ENCODE data around the gene MPDZ.

MPDZ gene

DNA sequence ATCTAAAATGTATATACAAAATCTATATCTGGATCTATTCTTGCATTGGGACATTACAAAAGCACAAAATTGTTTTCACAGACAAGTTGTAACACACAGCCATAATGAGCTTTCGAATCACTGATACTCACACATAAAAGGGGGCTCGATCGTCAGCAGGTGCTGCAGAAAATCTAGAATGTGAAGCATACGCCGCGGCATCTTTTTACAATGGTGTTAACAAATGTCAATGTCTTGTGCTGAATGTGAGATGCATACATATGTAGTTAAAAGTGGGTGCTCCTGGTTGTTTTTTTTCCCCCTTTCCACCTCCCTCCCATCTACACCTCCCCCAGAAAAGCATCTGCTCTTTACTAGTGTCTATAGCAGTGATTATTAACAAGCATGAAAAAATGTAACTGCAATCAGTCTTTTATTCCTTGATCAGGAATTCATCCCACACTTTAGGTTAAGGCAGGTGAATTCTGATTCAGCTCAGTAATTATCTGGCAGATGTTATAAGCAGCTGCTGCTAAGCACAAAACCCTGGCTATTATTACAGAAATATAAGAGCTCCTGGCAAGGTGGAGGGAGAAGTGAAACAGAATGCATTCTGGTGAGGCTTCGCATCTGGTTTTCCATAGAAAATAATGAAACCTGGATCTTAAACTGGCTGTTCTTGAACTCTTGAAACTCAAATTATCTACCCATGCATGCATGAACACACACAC, 114.1 kb downstream of the MPDZ start:
- DNase-seq, result no peak
- H3K27me3 ChIP-seq (ENCODE audit: insufficient read depth, low read depth, severe bottlenecking), result no peaks in the 10 kb centered on the region
- TF ChIP-seq, protein P1, sequence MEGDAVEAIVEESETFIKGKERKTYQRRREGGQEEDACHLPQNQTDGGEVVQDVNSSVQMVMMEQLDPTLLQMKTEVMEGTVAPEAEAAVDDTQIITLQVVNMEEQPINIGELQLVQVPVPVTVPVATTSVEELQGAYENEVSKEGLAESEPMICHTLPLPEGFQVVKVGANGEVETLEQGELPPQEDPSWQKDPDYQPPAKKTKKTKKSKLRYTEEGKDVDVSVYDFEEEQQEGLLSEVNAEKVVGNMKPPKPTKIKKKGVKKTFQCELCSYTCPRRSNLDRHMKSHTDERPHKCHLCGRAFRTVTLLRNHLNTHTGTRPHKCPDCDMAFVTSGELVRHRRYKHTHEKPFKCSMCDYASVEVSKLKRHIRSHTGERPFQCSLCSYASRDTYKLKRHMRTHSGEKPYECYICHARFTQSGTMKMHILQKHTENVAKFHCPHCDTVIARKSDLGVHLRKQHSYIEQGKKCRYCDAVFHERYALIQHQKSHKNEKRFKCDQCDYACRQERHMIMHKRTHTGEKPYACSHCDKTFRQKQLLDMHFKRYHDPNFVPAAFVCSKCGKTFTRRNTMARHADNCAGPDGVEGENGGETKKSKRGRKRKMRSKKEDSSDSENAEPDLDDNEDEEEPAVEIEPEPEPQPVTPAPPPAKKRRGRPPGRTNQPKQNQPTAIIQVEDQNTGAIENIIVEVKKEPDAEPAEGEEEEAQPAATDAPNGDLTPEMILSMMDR (IDR thresholded peaks at IDR 0.05; ENCODE audit: low read depth, low read length), result no peak
- H3K36me3 ChIP-seq, result no peaks in the 10 kb centered on the region; the same call in 1 of the 2 replicates
- H3K27ac ChIP-seq, result no peak overlapping the region
- no peak overlapping the region for H3K4me3 ChIP-seq (ENCODE audit: low read depth, low read length)
- H3K9me3 ChIP-seq (ENCODE audit: severe bottlenecking), result no peaks in the 10 kb centered on the region

DNA sequence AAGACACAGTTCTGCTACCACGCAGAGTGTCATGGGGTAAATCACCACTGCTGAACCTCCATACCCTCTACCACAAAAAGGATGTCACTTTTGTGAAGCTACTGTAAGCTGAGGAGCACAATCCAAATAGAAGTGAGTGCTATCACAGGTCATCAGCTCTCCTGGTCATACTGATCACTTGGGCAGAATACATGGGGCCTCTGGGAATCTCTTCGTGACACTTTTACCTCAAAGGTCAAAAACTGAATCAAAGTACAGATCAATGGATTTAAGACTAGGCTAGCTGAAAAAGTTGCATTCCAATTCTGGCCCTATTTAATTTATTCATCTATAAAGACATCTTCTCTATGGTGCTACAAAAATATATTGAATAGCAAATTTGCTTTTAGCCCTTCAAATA, 115.5 kb downstream of the MPDZ start:
- Histone ChIP-seq H3K4me3 (ENCODE audit: low read depth, low read length) (no peak overlapping the region), H3K27ac (no peak overlapping the region), H3K36me3 (no peaks in the 10 kb centered on the region; the same call in 1 of the 2 replicates), H3K27me3 (ENCODE audit: insufficient read depth, low read depth, severe bottlenecking) (no peaks in the 10 kb centered on the region), H3K9me3 (ENCODE audit: severe bottlenecking) (no peaks in the 10 kb centered on the region)
- TF ChIP-seq, protein P1 (IDR thresholded peaks at IDR 0.05; ENCODE audit: low read depth, low read length), result no peak
- DNase-seq, result no peak

DNA sequence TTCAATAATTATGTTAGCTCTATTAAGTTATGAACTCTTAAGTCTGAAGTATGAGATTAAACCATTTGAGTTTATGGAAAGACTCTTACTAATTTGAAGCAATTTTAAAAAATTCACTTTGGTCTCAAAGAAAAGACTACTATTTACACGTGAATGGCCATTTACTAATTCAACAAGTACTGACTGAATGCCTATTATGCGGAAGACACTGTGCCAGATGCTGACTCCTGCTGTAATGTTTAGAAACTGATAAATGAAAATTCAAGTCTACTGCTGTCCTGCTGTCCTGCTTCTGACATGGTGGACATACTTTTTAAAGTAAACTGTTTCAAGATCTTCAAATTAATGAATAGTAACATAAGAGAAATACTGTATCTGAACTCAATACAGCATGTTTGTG, 116.2 kb downstream of the MPDZ start:
- DNase-seq, result no peak
- Histone ChIP-seq H3K27ac (no peak overlapping the region), H3K36me3 (no peaks in the 10 kb centered on the region; the same call in 1 of the 2 replicates), H3K4me3 (ENCODE audit: low read depth, low read length) (no peak overlapping the region), H3K27me3 (ENCODE audit: insufficient read depth, low read depth, severe bottlenecking) (no peaks in the 10 kb centered on the region), H3K9me3 (ENCODE audit: severe bottlenecking) (no peaks in the 10 kb centered on the region)
- TF ChIP-seq, protein P1 (IDR thresholded peaks at IDR 0.05; ENCODE audit: low read depth, low read length), result no peak

DNA sequence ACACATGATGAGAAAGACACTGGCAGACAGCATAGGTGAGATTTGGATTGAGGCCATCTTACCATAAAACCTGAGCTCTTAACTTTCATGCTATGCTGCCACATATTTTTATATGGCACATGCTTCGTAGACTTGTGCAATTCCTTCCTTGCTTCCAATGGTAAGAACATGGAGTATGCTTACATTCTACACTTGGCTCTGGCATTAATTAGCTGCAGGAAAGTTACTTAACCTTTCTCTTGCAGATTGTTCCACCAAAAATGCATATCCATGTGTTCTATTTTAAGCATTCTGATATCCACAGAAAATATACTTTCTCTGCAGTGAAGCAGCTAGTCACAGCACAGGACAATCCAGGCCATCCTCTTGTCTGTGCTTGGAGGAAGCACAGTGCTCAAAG, 119.4 kb downstream of the MPDZ start:
- TF ChIP-seq, protein P1 (IDR thresholded peaks at IDR 0.05; ENCODE audit: low read depth, low read length), result no peak
- Histone ChIP-seq H3K4me3 (ENCODE audit: low read depth, low read length) (no peak overlapping the region), H3K27ac (no peak overlapping the region), H3K36me3 (no peaks in the 10 kb centered on the region), H3K27me3 (ENCODE audit: insufficient read depth, low read depth, severe bottlenecking) (no peaks in the 10 kb centered on the region), H3K9me3 (ENCODE audit: severe bottlenecking) (no peaks in the 10 kb centered on the region)
- DNase-seq, result no peak

GRCh38 chr9:13158986-13159385, 120.5 kb downstream of the MPDZ start:
- Histone ChIP-seq H3K36me3 (no peaks in the 10 kb centered on the region), H3K4me3 (ENCODE audit: low read depth, low read length) (no peak overlapping the region), H3K27me3 (ENCODE audit: insufficient read depth, low read depth, severe bottlenecking) (no peaks in the 10 kb centered on the region), H3K27ac (no peak overlapping the region), H3K9me3 (ENCODE audit: severe bottlenecking) (no peaks in the 10 kb centered on the region)
- TF ChIP-seq, protein P1 (IDR thresholded peaks at IDR 0.05; ENCODE audit: low read depth, low read length), result no peak
- no peak for DNase-seq

DNA sequence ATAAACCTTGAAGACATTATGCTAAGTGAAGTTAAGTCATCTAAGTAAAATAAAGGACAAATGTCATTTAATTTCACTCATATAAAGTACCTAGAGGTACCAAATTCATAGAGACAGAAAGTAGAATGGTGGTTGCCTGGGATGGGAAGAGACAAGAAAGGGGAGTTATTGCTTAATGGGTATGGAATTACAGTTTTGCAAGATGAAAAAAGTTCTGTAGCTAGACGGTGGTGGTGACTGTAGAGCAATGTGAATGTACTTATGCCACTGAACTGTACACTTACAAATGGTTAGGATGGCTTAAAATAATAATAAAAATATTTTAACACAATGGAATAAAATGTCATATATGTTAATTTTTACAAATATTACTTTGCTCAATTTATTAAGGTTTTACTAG, 128.0 kb downstream of the MPDZ start:
- TF ChIP-seq, protein P1 (IDR thresholded peaks at IDR 0.05; ENCODE audit: low read depth, low read length), result no peak
- no peak overlapping the region for H3K27ac ChIP-seq
- no peak overlapping the region for H3K4me3 ChIP-seq (ENCODE audit: low read depth, low read length)
- no peaks in the 10 kb centered on the region; the same call in 1 of the 2 replicates for H3K36me3 ChIP-seq
- H3K27me3 ChIP-seq (ENCODE audit: insufficient read depth, low read depth, severe bottlenecking), result no peaks in the 10 kb centered on the region
- H3K9me3 ChIP-seq (ENCODE audit: severe bottlenecking), result no peaks in the 10 kb centered on the region
- no peak for DNase-seq

All from WERI-Rb-1 (cell line).